ENCODE measurements around the gene RFPL3. TPM values are rescaled to one million over a fixed set of nuclear protein-coding genes. Genes with fewer than 3 reads are reported as not detected.

The RFPL3 gene
- total RNA-seq, 6 experiments from 2014 or later = not detected

DNA sequence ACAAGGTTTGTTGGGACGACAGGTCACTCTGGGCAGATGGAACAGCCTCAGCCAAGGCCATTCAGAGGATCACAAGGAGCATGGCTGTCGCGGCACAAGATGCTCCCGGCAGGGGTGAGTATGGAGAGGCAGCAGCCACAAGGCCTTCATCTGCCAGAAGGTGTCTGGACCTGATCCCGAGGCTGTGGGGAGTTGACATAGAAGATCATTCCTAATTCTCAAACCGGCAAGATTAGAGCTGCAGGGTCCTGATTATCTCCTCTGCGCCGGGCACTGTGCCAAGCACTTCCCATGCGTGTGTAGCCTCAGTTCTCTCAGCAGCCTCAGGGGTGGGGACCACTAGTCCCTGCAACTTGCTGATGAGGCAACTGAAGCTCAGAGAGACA lies 32.3 kb upstream of the RFPL3 start:
- no peaks in the 10 kb centered on the region for H3K9me3 ChIP-seq
- ATAC-seq = peak in 3 of 4 donors; percentile 21 to 36 (median 34)

DNA sequence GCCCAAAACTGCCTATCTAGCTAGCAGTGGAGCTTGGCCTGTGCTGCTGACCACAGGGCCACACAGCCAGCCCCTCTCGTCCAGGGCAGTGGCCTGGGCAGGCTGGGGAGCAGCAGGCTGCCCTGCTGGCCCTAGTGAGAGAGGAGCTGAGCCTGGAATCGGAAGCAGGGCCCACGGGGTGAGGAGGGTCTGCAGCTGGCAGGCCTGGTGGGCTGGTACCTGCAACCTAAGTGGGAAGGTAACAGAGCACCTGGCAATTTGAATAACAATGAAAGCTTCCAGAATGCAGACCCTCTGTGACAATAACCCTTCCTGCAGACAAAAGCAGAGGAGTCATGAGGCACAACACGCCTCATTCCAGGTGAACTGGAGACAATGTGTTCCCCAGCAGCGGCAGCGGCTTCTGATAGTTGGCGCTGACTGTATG lies 31.8 kb upstream of the RFPL3 start:
- Histone ChIP-seq H3K4me3 (no peak overlapping the region), H3K27me3 (no peaks in the 10 kb centered on the region), H3K4me1 (no peaks in the 10 kb centered on the region), H3K27ac (no peak overlapping the region), H3K36me3 (no peaks in the 10 kb centered on the region), H3K9me3 (no peaks in the 10 kb centered on the region)
- intact Hi-C loops (cut with DNase I) = no loop called here
- no peak for ATAC-seq
- WGBS (ENCODE audit: insufficient coverage, low coverage, low lambda C conversion rate, missing lambda C conversion rate) = 20% methylated on average over 1 of the region's 7 CpGs
- DNase-seq = no peak
- TF ChIP-seq POLR2A (IDR thresholded peaks at IDR 0.05) = no peak
- TF ChIP-seq, protein P1, sequence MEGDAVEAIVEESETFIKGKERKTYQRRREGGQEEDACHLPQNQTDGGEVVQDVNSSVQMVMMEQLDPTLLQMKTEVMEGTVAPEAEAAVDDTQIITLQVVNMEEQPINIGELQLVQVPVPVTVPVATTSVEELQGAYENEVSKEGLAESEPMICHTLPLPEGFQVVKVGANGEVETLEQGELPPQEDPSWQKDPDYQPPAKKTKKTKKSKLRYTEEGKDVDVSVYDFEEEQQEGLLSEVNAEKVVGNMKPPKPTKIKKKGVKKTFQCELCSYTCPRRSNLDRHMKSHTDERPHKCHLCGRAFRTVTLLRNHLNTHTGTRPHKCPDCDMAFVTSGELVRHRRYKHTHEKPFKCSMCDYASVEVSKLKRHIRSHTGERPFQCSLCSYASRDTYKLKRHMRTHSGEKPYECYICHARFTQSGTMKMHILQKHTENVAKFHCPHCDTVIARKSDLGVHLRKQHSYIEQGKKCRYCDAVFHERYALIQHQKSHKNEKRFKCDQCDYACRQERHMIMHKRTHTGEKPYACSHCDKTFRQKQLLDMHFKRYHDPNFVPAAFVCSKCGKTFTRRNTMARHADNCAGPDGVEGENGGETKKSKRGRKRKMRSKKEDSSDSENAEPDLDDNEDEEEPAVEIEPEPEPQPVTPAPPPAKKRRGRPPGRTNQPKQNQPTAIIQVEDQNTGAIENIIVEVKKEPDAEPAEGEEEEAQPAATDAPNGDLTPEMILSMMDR (IDR thresholded peaks at IDR 0.05) = no peak

More for the DNA sequence above, 32.3 kb upstream of the RFPL3 start:
- H3K4me1 ChIP-seq = no peaks in the 10 kb centered on the region
- H3K4me3 ChIP-seq = no peak overlapping the region
- TF ChIP-seq, protein P1 (IDR thresholded peaks at IDR 0.05) = no peak
- no peak for TF ChIP-seq POLR2A (IDR thresholded peaks at IDR 0.05)
- H3K36me3 ChIP-seq = no peaks in the 10 kb centered on the region
- DNase-seq = peak in 1 of 3 donors; percentile 44
- intact Hi-C loops (cut with DNase I) = no loop called here
- H3K27me3 ChIP-seq = no peaks in the 10 kb centered on the region
- WGBS (ENCODE audit: insufficient coverage, low coverage, low lambda C conversion rate, missing lambda C conversion rate) = no CpG with 5 or more reads among the region's 9 CpGs
- H3K27ac ChIP-seq = no peak overlapping the region

DNA sequence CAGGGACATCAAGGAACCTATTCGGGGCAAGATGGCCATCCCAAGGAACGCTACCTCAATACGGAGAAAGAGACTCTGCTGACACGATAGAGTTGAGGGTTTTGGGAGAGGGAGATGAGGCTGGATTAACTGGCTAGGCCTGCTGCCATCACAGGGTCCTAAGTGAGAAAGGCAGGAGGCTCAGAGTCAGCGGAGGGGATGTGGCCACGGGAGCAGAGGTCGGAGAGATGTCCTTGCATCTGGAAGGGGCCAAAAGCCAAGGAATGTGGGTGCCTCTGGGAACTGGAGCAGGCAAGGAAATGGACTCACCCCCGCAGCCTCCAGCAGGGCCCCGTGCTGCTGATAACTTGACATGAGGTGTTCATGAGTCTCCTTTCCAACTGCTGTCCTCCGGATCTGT lies 31.0 kb upstream of the RFPL3 start:
- peak in 1 of 3 donors; percentile 17 for DNase-seq
- no peak for TF ChIP-seq POLR2A (IDR thresholded peaks at IDR 0.05)
- TF ChIP-seq, protein P1 (IDR thresholded peaks at IDR 0.05) = no peak
- Histone ChIP-seq H3K27me3 (no peaks in the 10 kb centered on the region), H3K36me3 (no peaks in the 10 kb centered on the region), H3K27ac (no peak overlapping the region), H3K4me3 (no peak overlapping the region), H3K4me1 (no peaks in the 10 kb centered on the region), H3K9me3 (no peaks in the 10 kb centered on the region)
- WGBS (ENCODE audit: insufficient coverage, low coverage, low lambda C conversion rate, missing lambda C conversion rate) = 61% methylated on average over 6 of the region's 10 CpGs
- no peak for ATAC-seq
- intact Hi-C loops (cut with DNase I) = no loop called here

DNA sequence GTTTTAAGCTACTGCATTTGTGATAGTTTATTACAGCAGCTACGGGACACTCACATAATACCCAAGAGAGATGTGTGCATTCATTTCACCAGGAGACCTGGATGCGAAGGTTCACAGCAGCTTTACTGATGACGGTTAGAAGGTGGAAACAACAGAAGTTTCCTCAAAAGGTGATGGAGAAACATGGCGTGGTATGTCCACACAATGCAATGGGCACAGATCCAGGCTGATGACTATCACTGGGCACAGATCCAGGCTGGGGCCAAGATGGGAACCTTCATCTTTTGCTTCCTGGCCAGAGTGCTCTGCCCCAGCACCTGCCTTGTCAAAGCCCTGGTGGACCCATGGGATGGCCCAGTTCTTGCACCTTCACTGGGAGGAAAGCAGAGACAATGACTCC lies 30.6 kb upstream of the RFPL3 start:
- Histone ChIP-seq H3K36me3 (no peaks in the 10 kb centered on the region), H3K27ac (no peak overlapping the region), H3K27me3 (no peaks in the 10 kb centered on the region), H3K4me1 (no peaks in the 10 kb centered on the region), H3K4me3 (no peak overlapping the region), H3K9me3 (no peaks in the 10 kb centered on the region)
- intact Hi-C loops (cut with DNase I) = no loop called here
- peak in 1 of 3 donors; percentile 34 for DNase-seq
- ATAC-seq = no peak
- TF ChIP-seq, protein P1 (IDR thresholded peaks at IDR 0.05) = no peak
- no peak for TF ChIP-seq POLR2A (IDR thresholded peaks at IDR 0.05)
- 95% methylated on average over 3 of the region's 4 CpGs for WGBS (ENCODE audit: insufficient coverage, low coverage, low lambda C conversion rate, missing lambda C conversion rate)

Data from right lobe of liver (tissue), 6 donors.